Embryonic facial prominence (tissue), 1 donor: ENCODE data around the gene SEC23B.
"Not testable (repeated sequence)": the region's sequence is repeated elsewhere in the genome, so short reads cannot be mapped to it uniquely, and the experiment has no call there.

Experiments
- DNase-seq: peaks from one replicate; pipeline ENCODE4 v3.0.0-alpha.2; 2016; ENCODE audit errors: extremely low spot score

The SEC23B gene

GRCh38 chr20:18507218-18508191 lies at the start of gene SEC23B:
SEC23B (plus strand) TSS chr20:18507940; CDS start chr20:18510836, 2,896 bp downstream.
- peak; percentile 97 for DNase-seq

DNA sequence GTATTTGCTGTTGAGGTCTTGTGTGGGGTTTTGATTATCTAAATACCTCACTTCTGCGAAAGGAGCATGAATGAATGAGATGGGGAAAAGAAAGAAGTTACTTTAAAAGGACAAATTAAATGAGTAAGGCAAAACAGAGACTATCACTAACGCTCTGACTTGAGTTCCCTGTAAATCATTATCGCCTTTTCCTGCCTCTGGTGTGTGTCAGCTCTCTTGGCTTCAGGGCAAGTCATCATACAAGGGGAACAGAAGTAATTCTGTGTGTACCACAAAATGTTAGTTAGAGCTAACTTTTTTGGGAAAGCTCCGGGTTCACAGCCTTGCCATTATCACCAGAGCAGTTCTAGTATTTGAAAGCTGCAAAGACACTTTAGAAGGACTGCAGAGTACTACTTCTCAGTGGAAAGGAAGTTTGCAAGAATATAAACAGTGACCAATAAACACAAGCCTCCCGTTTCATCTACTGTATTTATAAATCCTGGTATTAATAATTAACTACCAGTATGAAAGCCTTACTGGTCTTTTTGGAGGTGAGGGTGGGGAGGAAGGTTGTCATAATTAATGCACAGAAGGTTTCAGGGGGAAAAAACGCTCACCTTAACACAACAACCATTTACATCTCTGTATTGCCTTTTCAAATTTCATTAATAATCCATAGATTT lies 42.1 kb upstream of the SEC23B start:
- DNase-seq = no peak

DNA sequence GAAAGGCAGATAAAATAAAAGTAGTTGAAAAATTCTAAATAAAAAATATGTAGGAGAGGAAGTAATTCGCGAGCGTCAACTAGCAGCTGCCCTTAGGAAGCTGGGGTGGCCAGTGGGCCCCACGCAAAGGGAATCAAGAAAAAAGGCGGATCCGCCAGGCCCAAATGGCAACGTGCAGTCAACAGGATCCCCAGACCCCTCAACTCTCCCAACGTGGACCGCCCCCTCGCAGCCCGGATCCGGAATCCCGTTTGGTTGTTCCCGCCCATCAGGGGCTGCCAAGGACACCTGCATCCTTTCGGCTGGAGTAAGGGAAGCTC lies 41.2 kb upstream of the SEC23B start:
- no peak for DNase-seq

DNA sequence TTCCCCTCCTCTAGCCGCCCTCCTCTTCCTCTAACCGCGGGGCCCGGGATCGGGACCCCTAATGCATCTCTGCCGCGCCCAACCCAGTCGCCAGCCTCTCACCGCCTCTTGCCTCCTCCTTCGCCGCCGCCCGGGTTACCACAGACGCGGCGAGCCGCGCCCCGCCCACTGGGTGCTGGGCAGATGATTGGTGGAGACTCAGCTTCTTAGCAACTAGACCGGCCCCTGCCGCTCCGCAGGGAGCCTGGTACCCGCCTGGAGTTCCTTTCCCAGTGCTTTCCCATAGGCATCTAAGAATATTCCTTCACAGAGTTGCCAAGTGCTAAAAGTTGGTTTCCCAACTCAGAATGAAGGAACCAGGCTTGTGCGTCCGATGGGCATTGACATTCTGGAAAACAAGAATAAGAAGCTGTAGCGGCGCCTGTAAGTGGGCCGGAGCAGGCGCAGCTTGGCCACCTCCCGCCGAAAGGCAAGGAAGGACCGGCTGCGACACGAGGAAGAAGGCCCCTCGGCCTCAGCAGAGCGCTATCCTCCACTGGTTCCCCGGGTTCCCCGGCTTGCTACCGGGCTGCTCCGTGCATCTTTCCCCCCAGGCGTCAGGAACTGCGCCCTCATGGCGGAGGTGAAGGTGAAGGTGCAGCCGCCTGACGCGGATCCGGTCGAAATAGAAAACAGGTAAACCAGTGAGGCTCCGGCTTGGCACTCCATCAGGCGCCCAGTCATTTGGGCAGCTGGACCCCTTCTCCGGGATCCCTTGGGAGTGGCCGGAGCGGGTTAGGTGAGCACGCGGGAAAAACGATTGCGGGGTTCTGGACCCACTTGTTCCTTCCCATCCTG lies 40.6 kb upstream of the SEC23B start, which contains the start of the genes DZANK1 and POLR3F:
TSS of gene DZANK1 (minus strand) at position 137 of the 837 bp plus-strand sequence. CDS start 1,672 bp downstream, outside the sequence.
TSS of gene POLR3F (plus strand) at position 497 of the 837 bp plus-strand sequence. CDS start at position 614, 117 bp downstream.
- peak; percentile 95 for DNase-seq

- no peak for DNase-seq
Observed at GRCh38 chr20:18477218-18477617, 30.5 kb upstream of the SEC23B start.

GRCh38 chr20:18477821-18478220 lies 29.9 kb upstream of the SEC23B start:
- DNase-seq = no peak

- no peak for DNase-seq
Observed at GRCh38 chr20:18481596-18481995, 26.1 kb upstream of the SEC23B start.

DNA sequence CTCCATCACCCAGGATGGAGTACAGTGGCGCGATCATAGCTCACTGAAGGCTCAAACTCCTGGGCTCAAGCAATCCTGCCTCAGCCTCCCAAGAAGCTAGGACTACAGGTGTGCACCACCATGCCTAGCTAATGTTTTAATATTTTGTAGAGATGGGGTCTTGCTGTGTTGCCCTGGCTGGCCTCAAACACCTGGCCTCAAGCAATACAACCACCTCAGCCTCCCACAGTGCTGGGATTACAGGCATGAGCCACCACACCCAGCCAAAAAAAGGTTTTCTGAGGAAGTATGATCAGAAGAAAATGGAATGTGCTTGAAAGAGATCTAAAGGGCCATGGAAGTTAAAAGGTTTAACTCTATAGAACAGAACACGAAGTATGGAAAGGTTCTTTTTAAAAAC lies 19.4 kb upstream of the SEC23B start:
- DNase-seq = no peak

- no peak for DNase-seq
Observed at GRCh38 chr20:18496042-18496441, 11.7 kb upstream of the SEC23B start.

DNA sequence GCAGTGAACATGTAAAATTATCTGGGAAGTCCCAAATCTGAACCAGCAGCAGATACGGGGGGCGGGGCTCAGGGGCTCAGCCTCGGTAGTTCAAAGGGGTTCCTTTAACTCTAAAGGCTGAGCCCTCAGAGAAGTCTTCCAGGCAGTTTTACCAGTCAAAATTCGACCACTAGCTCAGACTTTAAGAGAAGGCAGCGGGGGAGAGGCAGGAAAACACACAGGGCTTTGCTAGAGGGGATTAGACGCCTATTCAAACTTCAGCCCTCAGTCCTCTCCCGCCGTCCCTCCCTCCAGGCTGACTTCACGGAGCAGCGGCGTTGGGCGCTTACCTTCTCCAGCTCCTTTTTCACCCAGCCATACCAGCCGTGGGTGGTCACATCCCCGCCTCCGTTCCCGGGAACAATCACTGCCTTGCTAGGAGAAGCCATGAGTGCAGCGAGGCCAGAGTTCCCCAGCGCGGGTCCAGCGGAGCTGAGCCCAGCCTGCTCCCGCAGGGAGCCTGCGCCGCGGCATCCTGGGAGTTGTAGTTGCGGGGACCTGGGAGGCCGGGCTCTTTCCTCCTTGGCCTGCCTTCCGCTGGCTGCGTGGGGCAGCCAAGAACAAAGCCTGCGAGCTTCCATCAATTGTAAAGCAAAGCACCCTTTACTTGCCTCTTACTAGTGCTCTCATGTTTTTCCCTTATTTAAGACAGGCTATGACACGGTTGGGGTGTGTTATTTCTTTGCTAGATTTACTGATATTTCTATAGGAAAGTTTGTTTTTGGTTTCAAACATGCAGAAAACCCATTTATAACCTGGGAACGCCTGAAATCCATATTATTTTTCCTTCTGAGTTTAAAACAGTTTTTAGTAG lies 10.8 kb upstream of the SEC23B start, which contains the start of gene RBBP9:
TSS of gene RBBP9 (minus strand) at position 486 of the 853 bp plus-strand sequence. CDS start at position 428, 58 bp downstream.
- peak; percentile 78 for DNase-seq

DNA sequence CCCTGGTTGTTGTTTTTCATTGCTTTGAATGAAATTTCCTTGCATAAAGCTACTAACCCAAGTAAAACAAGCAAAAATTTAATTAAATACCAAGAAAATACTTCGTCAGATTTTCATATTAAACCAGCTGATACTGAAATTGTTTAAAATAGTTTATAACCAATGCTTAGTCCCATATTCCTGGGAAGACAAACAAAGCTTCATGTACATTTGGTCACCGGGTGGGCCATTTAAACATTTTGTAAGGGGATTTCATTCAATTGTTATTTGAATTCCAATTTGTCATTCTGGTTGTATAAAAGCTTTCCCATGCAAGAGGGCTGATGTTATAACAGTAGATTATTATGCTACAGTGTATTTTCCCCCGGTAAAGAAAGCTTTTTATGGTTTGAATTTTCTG lies 10.1 kb upstream of the SEC23B start:
- no peak for DNase-seq

DNA sequence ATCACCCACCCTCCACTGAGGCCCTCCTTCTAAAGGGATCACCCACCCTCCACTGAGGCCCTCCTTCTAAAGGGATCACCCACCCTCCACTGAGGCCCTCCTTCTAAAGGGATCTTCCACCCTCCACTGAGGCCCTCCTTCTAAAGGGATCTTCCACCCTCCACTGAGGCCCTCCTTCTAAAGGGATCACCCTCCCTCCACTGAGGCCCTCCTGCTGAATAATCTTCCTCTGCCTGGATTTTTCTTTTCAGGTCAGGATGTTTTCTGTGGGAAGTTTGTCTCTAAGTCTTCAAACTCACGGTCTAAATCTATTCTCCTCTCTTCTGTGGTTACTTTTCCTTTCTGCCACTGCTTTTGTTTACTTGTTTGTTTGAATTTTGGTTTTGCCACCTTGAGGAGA lies 6.1 kb upstream of the SEC23B start:
- not testable (repeated sequence) for DNase-seq

GRCh38 chr20:18504479-18505060 lies 3.2 kb upstream of the SEC23B start:
- DNase-seq = no peak

DNA sequence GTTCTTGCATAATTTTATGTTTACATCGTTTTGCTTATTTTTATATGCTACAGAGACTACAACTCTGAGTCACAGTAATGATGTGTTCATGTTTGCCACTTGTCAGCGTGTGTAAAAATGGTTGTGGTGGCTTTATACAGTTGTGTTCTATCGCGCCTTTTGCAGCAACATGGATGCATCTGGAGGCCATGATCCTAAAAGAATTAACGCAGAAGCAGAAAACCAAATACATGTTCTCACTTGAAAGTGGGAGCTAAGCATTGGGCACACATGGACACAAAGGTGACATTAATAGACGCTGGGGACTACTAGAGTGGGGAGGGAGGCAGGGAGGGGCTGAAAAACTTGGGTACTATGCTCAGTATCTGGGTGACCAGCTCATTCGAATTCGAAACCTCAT lies 996 bp upstream of the SEC23B start:
- DNase-seq = no peak

GRCh38 chr20:18511571-18511970 lies 3.8 kb downstream of the SEC23B start:
- DNase-seq = no peak

- no peak for DNase-seq
Observed at GRCh38 chr20:18513208-18513607, 5.5 kb downstream of the SEC23B start.

- DNase-seq = no peak
Observed at GRCh38 chr20:18514127-18514526, 6.4 kb downstream of the SEC23B start.

DNA sequence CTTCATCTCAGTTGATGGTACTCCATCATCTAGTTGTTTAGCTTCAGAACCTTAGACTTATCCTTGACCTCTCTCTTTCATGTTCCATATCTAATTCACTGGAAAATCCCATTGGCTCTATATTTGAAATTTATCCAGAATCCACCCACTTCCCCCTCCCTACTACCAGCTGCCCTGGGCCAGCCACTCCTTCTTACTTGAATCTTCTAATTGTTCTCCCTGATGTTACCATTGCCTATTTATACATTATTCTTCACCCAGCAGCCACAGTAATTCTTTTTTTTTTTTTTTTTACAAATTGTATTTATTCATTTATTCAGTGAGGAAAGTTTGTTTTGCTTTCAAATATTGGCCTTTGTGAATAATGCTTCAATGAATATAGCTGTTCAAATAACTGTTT lies 8.2 kb downstream of the SEC23B start:
- no peak for DNase-seq

DNA sequence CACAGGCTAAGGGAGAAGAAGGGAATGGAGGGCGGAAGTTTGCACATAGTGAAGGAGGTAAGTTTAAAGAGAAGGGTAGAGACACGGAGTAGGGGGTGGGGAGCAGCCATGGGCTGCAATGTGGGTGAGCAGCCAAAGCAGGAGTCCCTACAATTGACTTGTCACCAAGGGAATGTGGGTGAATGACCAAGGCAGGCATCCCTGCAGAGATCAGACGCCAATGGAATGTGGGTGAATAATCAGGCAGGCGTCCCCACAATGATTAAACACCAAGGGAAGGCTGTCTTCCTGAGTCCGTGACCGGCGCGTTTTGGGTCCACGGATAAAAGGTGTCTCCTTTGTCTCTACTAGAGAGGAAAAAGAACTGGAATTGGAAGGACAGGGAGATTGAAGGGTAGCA lies 14.3 kb downstream of the SEC23B start:
- DNase-seq = not testable (repeated sequence)

- DNase-seq = no peak
Observed at GRCh38 chr20:18523066-18523465, 15.3 kb downstream of the SEC23B start.
